Mesothelial cell of epicardium (in vitro differentiated cells): ENCODE measurements around the gene SCMH1. TPM values are rescaled to one million over a fixed set of nuclear protein-coding genes. Genes with fewer than 3 reads are reported as not detected.
A peak's percentile ranks its signal among the peaks of the same experiment; 100 is the strongest.

Experiments
- DNase-seq, 2 experiments: peaks; one replicate each; pipeline ENCODE4 v3.0.0; 2021; ENCODE audit warnings: low spot score in 2 of 2; ENCODE audit not compliant: unreplicated experiment in 2 of 2
- H3K27ac Mint-ChIP-seq: 2 replicates; pipeline ENCODE4 v1.8.0; 2021; ENCODE audit warnings: mixed read lengths
- H3K27me3 Mint-ChIP-seq: 2 replicates; pipeline ENCODE4 v1.8.0; 2021; ENCODE audit warnings: low read depth, mixed read lengths
- H3K36me3 Mint-ChIP-seq: 2 replicates; pipeline ENCODE4 v1.8.0; 2021; ENCODE audit warnings: mixed read lengths
- H3K4me1 Mint-ChIP-seq: 2 replicates; pipeline ENCODE4 v1.8.0; 2021; ENCODE audit warnings: mixed read lengths
- H3K4me3 Mint-ChIP-seq: 2 replicates; pipeline ENCODE4 v1.8.0; 2021; ENCODE audit warnings: mild to moderate bottlenecking, moderate library complexity, mixed read lengths
- H3K9me3 Mint-ChIP-seq: 2 replicates; pipeline ENCODE4 v1.8.0; 2021; ENCODE audit warnings: mixed read lengths
- CTCF ChIP-seq: fragments of 200-600 bp; sonication (generic); IDR thresholded peaks from one replicate; pipeline ENCODE4 v1.5.0; 2021; ENCODE audit warnings: antibody characterized with exemption; ENCODE audit not compliant: unreplicated experiment
- total RNA-seq: library from RNA; stranded (reverse); gene quantifications from 3 replicates; pipeline ENCODE4 v1.2.1, GENCODE V29; 2021

The SCMH1 gene
- total RNA-seq, 1 donor from 2014 or later, result 59.1 TPM

DNA sequence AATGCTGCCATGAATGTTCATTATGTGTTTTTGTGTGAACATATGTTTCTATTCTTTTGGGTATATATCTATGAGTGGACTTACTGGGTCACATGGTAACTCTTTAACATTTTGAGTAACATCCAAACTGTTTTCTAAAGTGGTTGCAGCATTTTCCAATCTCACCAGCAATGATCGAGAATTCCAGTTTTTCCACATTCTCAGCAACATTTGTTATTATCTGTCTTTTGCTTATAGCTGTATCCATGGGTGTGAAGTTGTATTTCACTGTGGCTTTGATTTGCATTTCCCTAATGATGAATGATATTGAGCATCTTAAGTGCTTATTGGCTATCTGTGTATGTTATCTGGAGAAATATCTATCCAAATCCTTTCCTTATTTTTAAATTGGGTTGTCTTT is 131.4 kb downstream of the SCMH1 start:
- no peak for TF ChIP-seq CTCF
- Mint-ChIP-seq H3K36me3 (peaks cover 15% of the 10 kb centered on the region), H3K9me3 (peaks cover 2% of the 10 kb centered on the region), H3K27ac (no peak overlapping the region), H3K4me3 (no peak overlapping the region), H3K27me3 (no peaks in the 10 kb centered on the region), H3K4me1 (peaks cover 25% of the 10 kb centered on the region)
- no peak for DNase-seq

- no peak for DNase-seq
- H3K4me1 Mint-ChIP-seq, result peaks cover 25% of the 10 kb centered on the region
- H3K9me3 Mint-ChIP-seq, result peaks cover 2% of the 10 kb centered on the region
- peak overlapping the region; percentile 98 for H3K27ac Mint-ChIP-seq
- peaks cover 15% of the 10 kb centered on the region for H3K36me3 Mint-ChIP-seq
- no peaks in the 10 kb centered on the region for H3K27me3 Mint-ChIP-seq
- no peak for TF ChIP-seq CTCF
- no peak overlapping the region for H3K4me3 Mint-ChIP-seq
These were observed 131.8 kb downstream of the SCMH1 start for GRCh38 chr1:41110286-41110685.

DNA sequence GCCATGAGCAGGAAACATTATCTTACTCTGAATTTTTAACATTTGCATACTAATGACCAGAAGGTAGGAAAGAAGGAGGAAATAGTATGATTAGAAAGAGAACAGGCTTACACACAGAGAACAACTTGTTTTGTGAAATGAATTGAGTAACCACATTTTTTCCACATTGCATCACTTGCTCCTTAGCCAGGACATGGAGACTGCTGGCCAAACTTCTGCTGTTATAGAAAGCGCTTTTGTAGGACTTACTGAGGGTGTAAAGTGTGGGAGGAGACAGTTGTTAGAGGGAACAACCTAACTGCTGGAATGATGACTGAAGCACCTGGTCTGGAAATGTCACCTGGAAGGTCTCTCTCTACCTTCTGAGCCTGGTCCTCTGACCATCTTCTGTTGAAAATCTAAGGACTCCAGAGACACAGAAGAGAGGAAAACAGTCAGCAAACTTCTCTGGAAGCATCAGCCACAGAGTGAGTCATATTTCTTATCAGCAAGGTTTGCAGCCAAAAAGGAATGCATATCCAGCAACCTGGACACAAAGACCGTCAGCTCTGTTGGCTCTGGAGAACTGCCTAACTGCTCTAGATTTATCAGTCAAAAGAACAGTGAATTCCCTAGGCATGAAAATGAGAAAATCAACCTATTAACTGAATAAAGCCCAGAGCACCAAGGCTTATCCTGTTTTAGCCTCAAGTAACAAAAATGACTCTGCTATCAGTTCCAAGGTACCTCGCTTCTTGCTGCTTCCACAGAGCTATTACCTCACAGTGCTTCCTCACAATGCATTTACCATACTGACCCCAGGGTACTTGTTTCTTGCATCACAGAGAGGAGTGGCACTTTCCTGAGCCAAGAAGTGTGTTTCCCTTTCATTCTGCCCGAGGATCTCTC is 132.6 kb downstream of the SCMH1 start:
- DNase-seq, result no peak
- H3K27ac Mint-ChIP-seq, result peak overlapping the region; percentile 98
- no peak overlapping the region for H3K4me3 Mint-ChIP-seq

DNA sequence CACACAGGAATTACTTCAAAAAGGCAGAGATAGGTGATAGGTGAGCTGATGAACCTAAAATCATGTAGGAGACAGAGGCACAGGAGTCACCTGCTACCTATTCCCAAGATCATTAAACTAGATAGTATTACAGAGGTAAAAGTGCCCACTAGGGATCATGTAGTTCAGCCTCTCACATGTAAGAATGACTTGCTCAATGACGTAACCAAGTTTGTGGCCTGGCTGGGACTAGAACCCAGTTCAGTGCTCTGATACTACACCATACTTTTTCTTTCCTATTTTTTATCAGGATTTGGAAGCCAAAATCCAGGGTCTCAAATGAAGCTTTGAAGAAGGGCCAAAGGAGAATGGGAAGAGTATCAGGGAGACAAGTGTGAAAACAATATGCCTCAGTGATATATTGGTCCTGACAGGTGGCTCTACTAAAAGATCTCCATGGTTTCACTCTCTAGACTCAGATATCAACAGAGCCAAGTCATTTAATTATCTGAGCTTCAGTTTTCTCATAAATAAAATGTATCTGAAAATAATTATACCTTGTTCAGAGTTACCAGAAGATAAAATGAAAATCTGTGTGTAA is 133.3 kb downstream of the SCMH1 start:
- Mint-ChIP-seq H3K27ac (peak overlapping the region; percentile 98), H3K9me3 (peaks cover 2% of the 10 kb centered on the region), H3K27me3 (no peaks in the 10 kb centered on the region), H3K4me1 (peaks cover 25% of the 10 kb centered on the region), H3K4me3 (no peak overlapping the region), H3K36me3 (peaks cover 15% of the 10 kb centered on the region)
- no peak for DNase-seq
- TF ChIP-seq CTCF, result no peak

More for the DNA sequence above, 132.6 kb downstream of the SCMH1 start:
- Mint-ChIP-seq H3K4me1 (peaks cover 25% of the 10 kb centered on the region), H3K27me3 (no peaks in the 10 kb centered on the region), H3K9me3 (peaks cover 2% of the 10 kb centered on the region), H3K36me3 (peaks cover 15% of the 10 kb centered on the region)
- TF ChIP-seq CTCF, result no peak

- no peak for TF ChIP-seq CTCF
- H3K4me1 Mint-ChIP-seq, result peaks cover 24% of the 10 kb centered on the region
- peaks cover 2% of the 10 kb centered on the region for H3K9me3 Mint-ChIP-seq
- no peaks in the 10 kb centered on the region for H3K27me3 Mint-ChIP-seq
- H3K4me3 Mint-ChIP-seq, result no peak overlapping the region
- peaks cover 12% of the 10 kb centered on the region for H3K36me3 Mint-ChIP-seq
- H3K27ac Mint-ChIP-seq, result no peak overlapping the region
- no peak for DNase-seq
These were observed 138.3 kb downstream of the SCMH1 start for GRCh38 chr1:41103766-41104165.
